Esophagus muscularis mucosa (tissue), 4 donors: ENCODE data around the gene DDX24. TPM values are rescaled to one million over a fixed set of nuclear protein-coding genes. Genes with fewer than 3 reads are reported as not detected.

Source experiments
- DNase-seq: peaks from one replicate; pipeline ENCODE4 v3.0.0-alpha.2; 2017; ENCODE audit errors: extremely low spot score
- H3K27ac ChIP-seq, 4 donors: fragments of 200-600 bp; sonication (generic); replicated peaks in 1 of 4; 1 replicate in 3 of 4; 2 replicates in 1 of 4; pipeline ENCODE4 v1.5.1; 2016 to 2019; ENCODE audit warnings: mild to moderate bottlenecking in 1 of 4
- H3K27me3 ChIP-seq, 4 donors: fragments of 200-600 bp; sonication (generic); one replicate each; pipeline versions ENCODE4 v1.5.1 to v1.6.0; 2016 to 2019
- H3K36me3 ChIP-seq, 4 donors: fragments of 200-600 bp; sonication (generic); one replicate each; pipeline ENCODE4 v1.5.1; 2016 to 2019
- H3K4me1 ChIP-seq, 4 donors: fragments of 200-600 bp; sonication (generic); one replicate each; pipeline ENCODE4 v1.5.1; 2016 to 2019
- H3K4me3 ChIP-seq, 4 donors: fragments of 200-600 bp; sonication (generic); 1 replicate in 2 of 4; 2 replicates in 2 of 4; pipeline ENCODE4 v1.5.1; 2016 to 2019; ENCODE audit warnings: mild to moderate bottlenecking in 4 of 4, moderate library complexity in 1 of 4
- H3K9me3 ChIP-seq, 4 donors: fragments of 200-600 bp; sonication (generic); 1 replicate in 3 of 4; 2 replicates in 1 of 4; pipeline ENCODE4 v1.5.1; 2016 to 2019
- EP300 ChIP-seq: sonication (generic); formaldehyde crosslinking; IDR thresholded peaks from one replicate; pipeline ENCODE4 v1.6.1; 2017; ENCODE audit warnings: antibody characterized with exemption
- POLR2A ChIP-seq: fragments of 450-650 bp; IDR thresholded peaks from one replicate; pipeline ENCODE4 v1.6.1; 2017; ENCODE audit warnings: antibody characterized with exemption, moderate library complexity, mild to moderate bottlenecking, low read depth
- POLR2AphosphoS5 ChIP-seq, 2 donors: sonication (generic); formaldehyde crosslinking; IDR thresholded peaks; one replicate each; pipeline ENCODE4 v1.6.1; 2017; ENCODE audit warnings: antibody characterized with exemption in 2 of 2
- WGBS: methylation state at CpG from one replicate; pipeline ENCODE4 v1.1.5; 2018; 5-methylcytosine and 5-hydroxymethylcytosine counted together
- intact Hi-C: fragments of 100-400 bp; cut with DNase I; formaldehyde crosslinking; loops from one replicate; pipeline ENCODE4 v1.15.1; 2023
- total RNA-seq, 4 donors: library from RNA; depleted of rRNA; stranded (reverse); fragments of >200 nt; gene quantifications; one replicate each; pipeline versions ENCODE4 v1.1.0 to v1.2.1, GENCODE V29; 2016
- TF ChIP-seq, protein P1 (sequence below), 3 experiments: fragments of 200-600 bp in 2 of 3; fragments of 450-650 bp in 1 of 3; sonication (generic) in 2 of 3; IDR thresholded peaks; one replicate each; pipeline ENCODE4 v1.5.1; 2017 to 2019; ENCODE audit warnings: antibody characterized with exemption in 3 of 3, mild to moderate bottlenecking in 2 of 3, moderate library complexity in 1 of 3

Gene DDX24
- total RNA-seq, 4 donors from 2014 or later: 142 to 215 (median 176) TPM

DNA sequence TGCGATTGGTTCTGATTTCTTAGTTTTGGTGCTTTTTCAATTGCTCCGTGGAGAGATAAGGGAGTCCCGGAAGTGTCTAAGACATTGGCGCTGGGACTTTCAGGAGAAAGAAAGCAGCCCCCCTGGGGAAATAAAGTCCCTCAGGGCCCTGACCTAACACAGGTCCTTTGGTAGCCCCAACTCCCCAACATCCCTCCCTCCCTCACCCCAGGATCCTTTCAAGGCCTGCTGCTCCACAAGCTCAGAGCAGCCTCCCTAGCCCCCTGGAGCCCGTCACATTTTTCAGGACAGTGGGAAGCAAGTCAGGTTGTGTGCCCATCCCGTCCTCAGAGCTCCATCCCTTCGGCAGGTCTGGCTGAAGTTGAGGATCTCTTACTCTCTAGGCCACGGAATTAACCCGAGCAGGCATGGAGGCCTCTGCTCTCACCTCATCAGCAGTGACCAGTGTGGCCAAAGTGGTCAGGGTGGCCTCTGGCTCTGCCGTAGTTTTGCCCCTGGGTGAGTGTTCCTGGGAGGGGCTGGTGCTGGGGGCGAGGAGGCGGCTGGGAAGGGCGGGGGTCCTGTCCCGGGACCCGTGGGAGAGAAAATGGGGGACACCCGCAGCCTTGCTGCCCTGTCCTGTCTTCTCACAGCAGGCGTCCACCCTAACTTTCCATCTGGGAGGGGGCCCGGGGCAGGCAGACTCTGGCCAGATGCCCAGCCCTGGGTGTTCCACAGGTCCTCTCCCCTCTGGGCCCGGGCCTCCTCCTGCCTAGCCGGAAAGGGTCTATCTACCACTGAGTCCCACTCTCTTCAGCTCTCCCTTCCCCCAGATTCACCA lies 30.5 kb upstream of the DDX24 start:
- 77% methylated on average over 12 of the region's 20 CpGs for WGBS
- intact Hi-C loops: no loop called here
- no peak for DNase-seq

DNA sequence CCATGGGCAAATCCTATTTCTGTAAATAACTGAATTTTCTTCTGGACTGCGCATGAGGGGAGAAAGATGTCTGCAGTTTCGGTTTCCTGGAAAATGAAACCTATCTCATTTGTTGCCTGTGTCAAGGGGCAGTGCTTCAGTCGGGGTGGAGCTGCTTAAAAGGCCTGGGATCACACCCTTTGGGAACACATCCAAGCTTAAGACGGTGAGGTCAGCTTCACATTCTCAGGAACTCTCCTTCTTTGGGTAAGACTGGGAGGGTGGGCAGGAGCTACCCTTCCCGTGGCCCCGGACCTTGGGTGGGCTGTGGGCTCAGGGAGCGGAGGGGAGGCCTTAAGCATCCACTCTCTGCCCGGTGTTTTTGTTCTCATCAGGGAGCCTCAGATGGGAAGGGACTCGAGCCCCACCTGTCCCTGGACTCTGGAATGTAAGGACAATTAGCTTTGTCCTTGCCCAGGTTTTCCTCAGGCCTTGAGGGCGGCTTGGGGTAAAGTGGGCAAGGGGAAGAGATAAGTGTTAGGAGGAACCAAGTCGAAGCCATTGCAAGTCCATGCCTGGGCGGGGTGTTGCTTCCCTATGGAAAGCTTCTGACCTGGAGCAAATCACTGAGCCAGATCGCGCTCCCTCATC lies 29.7 kb upstream of the DDX24 start, which contains the start of gene IFI27:
Gene IFI27 (plus strand): TSS at position 185 of the 630 bp plus-strand sequence.
- TF ChIP-seq, protein P1, sequence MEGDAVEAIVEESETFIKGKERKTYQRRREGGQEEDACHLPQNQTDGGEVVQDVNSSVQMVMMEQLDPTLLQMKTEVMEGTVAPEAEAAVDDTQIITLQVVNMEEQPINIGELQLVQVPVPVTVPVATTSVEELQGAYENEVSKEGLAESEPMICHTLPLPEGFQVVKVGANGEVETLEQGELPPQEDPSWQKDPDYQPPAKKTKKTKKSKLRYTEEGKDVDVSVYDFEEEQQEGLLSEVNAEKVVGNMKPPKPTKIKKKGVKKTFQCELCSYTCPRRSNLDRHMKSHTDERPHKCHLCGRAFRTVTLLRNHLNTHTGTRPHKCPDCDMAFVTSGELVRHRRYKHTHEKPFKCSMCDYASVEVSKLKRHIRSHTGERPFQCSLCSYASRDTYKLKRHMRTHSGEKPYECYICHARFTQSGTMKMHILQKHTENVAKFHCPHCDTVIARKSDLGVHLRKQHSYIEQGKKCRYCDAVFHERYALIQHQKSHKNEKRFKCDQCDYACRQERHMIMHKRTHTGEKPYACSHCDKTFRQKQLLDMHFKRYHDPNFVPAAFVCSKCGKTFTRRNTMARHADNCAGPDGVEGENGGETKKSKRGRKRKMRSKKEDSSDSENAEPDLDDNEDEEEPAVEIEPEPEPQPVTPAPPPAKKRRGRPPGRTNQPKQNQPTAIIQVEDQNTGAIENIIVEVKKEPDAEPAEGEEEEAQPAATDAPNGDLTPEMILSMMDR (IDR thresholded peaks at IDR 0.05): no peak
- TF ChIP-seq EP300 (no peak), POLR2A (peak; percentile 22), POLR2AphosphoS5 (IDR thresholded peaks at IDR 0.05) (peak; percentile 84 to 94)
- Histone ChIP-seq H3K4me1 (peaks cover 26 to 41% (median 34%) of the 10 kb centered on the region in 4 donors), H3K36me3 (peaks cover 0 to 1% (median 0%) of the 10 kb centered on the region in 4 donors), H3K27me3 (peaks cover 0 to 2% (median 0%) of the 10 kb centered on the region in 4 donors), H3K27ac (peak within 1 kb of the TSS; percentile 74 to 82 (median 80)), H3K9me3 (no peaks in the 10 kb centered on the region), H3K4me3 (peak within 1 kb of the TSS; percentile 46 to 61 (median 49))
- no peak for DNase-seq
- WGBS: 66% methylated on average over 14 of the region's 14 CpGs
- intact Hi-C loops: no loop called here

More for the DNA sequence above, 30.5 kb upstream of the DDX24 start:
- Histone ChIP-seq H3K27ac (peak overlapping the region; percentile 74 to 82 (median 80)), H3K4me1 (peaks cover 27 to 41% (median 36%) of the 10 kb centered on the region in 4 donors), H3K4me3 (peak overlapping the region; percentile 46 to 61 (median 49)), H3K27me3 (peaks cover 0 to 7% (median 0%) of the 10 kb centered on the region in 4 donors), H3K9me3 (no peaks in the 10 kb centered on the region), H3K36me3 (peaks cover 0 to 8% (median 3%) of the 10 kb centered on the region in 4 donors)
- TF ChIP-seq EP300 (no peak), POLR2A (no peak), POLR2AphosphoS5 (IDR thresholded peaks at IDR 0.05) (no peak)
- TF ChIP-seq, protein P1 (IDR thresholded peaks at IDR 0.05): no peak

DNA sequence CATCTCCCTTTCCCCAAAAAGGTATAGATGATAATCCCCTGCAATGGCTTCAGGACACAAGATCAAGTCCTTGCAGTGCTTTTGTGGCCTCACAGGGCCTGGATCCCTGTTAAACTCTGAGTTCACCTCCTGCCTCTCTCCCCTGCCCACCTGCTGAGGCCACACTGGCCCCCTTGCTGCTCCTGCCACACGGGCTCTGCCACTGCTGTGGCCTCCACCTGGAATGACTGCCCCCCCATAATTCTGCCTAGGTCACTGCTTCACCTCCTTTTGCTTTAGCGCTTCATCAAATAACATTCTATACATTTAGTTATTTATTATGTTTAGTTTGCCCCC lies 28.9 kb upstream of the DDX24 start:
- peaks cover 20 to 39% (median 27%) of the 10 kb centered on the region in 4 donors for H3K4me1 ChIP-seq
- no peaks in the 10 kb centered on the region for H3K36me3 ChIP-seq
- H3K4me3 ChIP-seq: no peak overlapping the region
- H3K9me3 ChIP-seq: no peaks in the 10 kb centered on the region
- DNase-seq: no peak
- peak overlapping the region; percentile 74 to 82 (median 80) for H3K27ac ChIP-seq
- intact Hi-C loops: no loop called here
- TF ChIP-seq POLR2AphosphoS5 (IDR thresholded peaks at IDR 0.05) (no peak), POLR2A (no peak), EP300 (no peak)
- TF ChIP-seq, protein P1 (IDR thresholded peaks at IDR 0.05): no peak
- H3K27me3 ChIP-seq: no peaks in the 10 kb centered on the region
- WGBS: 87% methylated on average over 2 of the region's 2 CpGs

DNA sequence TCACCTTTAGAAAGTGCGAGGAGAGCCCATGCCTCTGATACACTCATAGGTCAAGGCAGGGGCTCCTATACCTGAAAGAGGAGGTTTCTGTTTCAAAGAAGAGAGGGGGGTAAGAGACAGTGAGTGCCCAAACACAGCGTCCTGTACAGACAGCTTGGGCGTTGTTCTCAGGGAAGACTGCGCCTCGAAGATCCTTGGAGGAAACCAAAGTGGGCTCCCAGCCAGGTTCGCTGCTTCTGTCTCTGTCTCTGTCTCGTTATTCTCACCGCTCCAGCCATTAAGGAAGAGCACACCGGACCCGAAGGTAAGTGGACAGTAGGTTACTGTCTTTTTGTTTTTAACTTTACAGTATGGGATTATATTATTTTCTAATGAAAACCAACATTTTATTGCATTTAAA lies 23.7 kb upstream of the DDX24 start:
- Histone ChIP-seq H3K4me1 (peaks cover under 1 to 6% (median 4%) of the 10 kb centered on the region in 4 donors), H3K27ac (no peak overlapping the region), H3K9me3 (no peaks in the 10 kb centered on the region), H3K4me3 (no peak overlapping the region), H3K36me3 (no peaks in the 10 kb centered on the region), H3K27me3 (no peaks in the 10 kb centered on the region)
- intact Hi-C loops: no loop called here
- TF ChIP-seq POLR2AphosphoS5 (IDR thresholded peaks at IDR 0.05) (no peak), POLR2A (no peak), EP300 (no peak)
- TF ChIP-seq, protein P1 (IDR thresholded peaks at IDR 0.05): no peak
- 75% methylated on average over 10 of the region's 10 CpGs for WGBS
- no peak for DNase-seq
